Endothelial cell of umbilical vein (primary cell): ENCODE measurements around the gene LAMC3. TPM values are rescaled to one million over a fixed set of nuclear protein-coding genes. Genes with fewer than 3 reads are reported as not detected.

Source experiments
- BruUV-seq: library from RNA; stranded (reverse); fragments of 400-500 nt; replicated peaks from 2 replicates; lab custom pipeline; 2021; lab: Mats Ljungman, UMichigan
- CTCF ChIA-PET: fragments of 300-600, 350-600 bp; sonication (Branson Sonifier 250); formaldehyde crosslinking; loops from one replicate; lab custom pipeline; 2021; ENCODE audit warnings: antibody characterized with exemption, inconsistent platforms; lab: Charles Lee
- POLR2A ChIA-PET: fragments of 300-600, 350-600 bp; sonication (Branson Sonifier 250); formaldehyde crosslinking; loops from one replicate; lab custom pipeline; 2021; ENCODE audit warnings: antibody characterized with exemption, inconsistent platforms; lab: Charles Lee
- DNase-seq: peaks from one replicate; pipeline ENCODE4 v3.0.0-alpha.2; 2011; ENCODE audit warnings: low read depth, low spot score
- FAIRE-seq: peaks from 2 replicates; lab custom pipeline; 2011; peaks lifted over from hg19 to GRCh38; lab: Jason Lieb, UNC
- H2AFZ ChIP-seq: 2 replicates; pipeline ENCODE4 v1.6.0; 2012; ENCODE audit warnings: low read depth, low read length, control low read depth, inconsistent platforms
- H3K27ac ChIP-seq: 2 replicates; pipeline ENCODE4 v1.5.1; 2011; ENCODE audit warnings: low read depth, mild to moderate bottlenecking, control low read depth, low read length, moderate library complexity; ENCODE audit not compliant: insufficient read depth
- H3K27me3 ChIP-seq, 2 experiments: 2 replicates each; pipeline versions ENCODE4 v1.6.0 to v1.6.1; 2011; ENCODE audit warnings: low read length in 2 of 2, mixed read lengths in 1 of 2; ENCODE audit not compliant: control insufficient read depth in 2 of 2, insufficient read depth in 2 of 2
- H3K36me3 ChIP-seq, 2 experiments: 2 replicates in 1 of 2; 3 replicates in 1 of 2; pipeline ENCODE4 v1.5.1; 2011; ENCODE audit warnings: low read length in 2 of 2, mild to moderate bottlenecking in 1 of 2, moderate library complexity in 1 of 2; ENCODE audit not compliant: control insufficient read depth in 2 of 2, insufficient read depth in 2 of 2; ENCODE audit errors: extremely low read depth in 1 of 2
- H3K4me1 ChIP-seq: 3 replicates; pipeline ENCODE4 v1.5.1; 2011; ENCODE audit warnings: mild to moderate bottlenecking, low read length; ENCODE audit not compliant: control insufficient read depth, insufficient read depth; ENCODE audit errors: extremely low read depth
- H3K4me2 ChIP-seq: 2 replicates; pipeline ENCODE4 v1.6.1; 2011; ENCODE audit warnings: low read length, control low read depth, mixed read lengths; ENCODE audit not compliant: insufficient read depth
- H3K4me3 ChIP-seq, 3 experiments: fragments of 200-600 bp in 1 of 3; sonication (generic), shearing (Covaris generic) in 1 of 3; replicated peaks in 1 of 3; 2 replicates each; pipeline ENCODE4 v1.5.1; 2011 to 2016; ENCODE audit warnings: control low read depth in 3 of 3, low read length in 3 of 3, mild to moderate bottlenecking in 2 of 3, inconsistent platforms in 1 of 3, low read depth in 1 of 3, moderate library complexity in 1 of 3; ENCODE audit not compliant: insufficient read depth in 1 of 3
- H3K79me2 ChIP-seq: 2 replicates; pipeline ENCODE4 v1.6.0; 2012; ENCODE audit warnings: low read length, inconsistent platforms; ENCODE audit not compliant: control insufficient read depth, insufficient read depth
- H3K9ac ChIP-seq: replicated peaks from 2 replicates; pipeline ENCODE3; 2011; ENCODE audit warnings: low read length, control low read depth; ENCODE audit not compliant: insufficient read depth; ENCODE audit errors: extremely low read depth
- H3K9me1 ChIP-seq: replicated peaks from 3 replicates; pipeline ENCODE4 v1.6.0; 2011; ENCODE audit warnings: mild to moderate bottlenecking, low read length; ENCODE audit not compliant: control insufficient read depth, insufficient read depth; ENCODE audit errors: extremely low read depth
- H3K9me3 ChIP-seq: replicated peaks from 2 replicates; pipeline ENCODE4 v1.5.1; 2012; ENCODE audit warnings: low read length, inconsistent platforms; ENCODE audit not compliant: control insufficient read depth, insufficient read depth
- H4K20me1 ChIP-seq: replicated peaks from 2 replicates; pipeline ENCODE3; 2011; ENCODE audit warnings: mild to moderate bottlenecking, low read length; ENCODE audit not compliant: control insufficient read depth, insufficient read depth; ENCODE audit errors: extremely low read depth
- EZH2 ChIP-seq: IDR thresholded peaks from 2 replicates; pipeline ENCODE4 v1.6.1; 2012; ENCODE audit warnings: borderline replicate concordance, low read depth, mild to moderate bottlenecking, moderate library complexity, low read length, inconsistent platforms; ENCODE audit not compliant: severe bottlenecking
- FOS ChIP-seq: IDR thresholded peaks from 2 replicates; pipeline ENCODE4 v1.6.1; 2011; ENCODE audit warnings: mild to moderate bottlenecking, low read length, moderate library complexity, borderline replicate concordance; ENCODE audit not compliant: insufficient read depth
- GATA2 ChIP-seq: IDR thresholded peaks from 2 replicates; pipeline ENCODE4 v1.7.0; 2011; ENCODE audit warnings: low read depth, mild to moderate bottlenecking, moderate library complexity, mixed read lengths, low read length; ENCODE audit not compliant: insufficient read length, insufficient read depth
- JUN ChIP-seq: IDR thresholded peaks from 2 replicates; pipeline ENCODE4 v1.6.1; 2011; ENCODE audit warnings: borderline replicate concordance, low read depth; ENCODE audit not compliant: insufficient read length, insufficient read depth
- MAX ChIP-seq: IDR thresholded peaks from 2 replicates; pipeline ENCODE4 v1.6.1; 2011; ENCODE audit not compliant: insufficient read depth, insufficient read length
- MYC ChIP-seq: IDR thresholded peaks from one replicate; pipeline ENCODE4 v1.6.1; 2011; ENCODE audit warnings: mild to moderate bottlenecking, low read depth, low read length
- POLR2A ChIP-seq: IDR thresholded peaks from 2 replicates; pipeline ENCODE4 v1.6.1; 2012; ENCODE audit warnings: low read depth, mild to moderate bottlenecking, control low read depth, low read length
- POLR2AphosphoS5 ChIP-seq: IDR thresholded peaks from 2 replicates; pipeline ENCODE4 v1.6.1; 2012; ENCODE audit warnings: low read depth, mild to moderate bottlenecking, control low read depth, low read length, moderate library complexity; ENCODE audit not compliant: insufficient read depth
- dilution Hi-C: fragments of 300-500 bp; cut with MboI; formaldehyde crosslinking; loops from one replicate; pipeline ENCODE4 v1.15.0; 2019; ENCODE audit warnings: low sequenced_read_pairs; ENCODE audit not compliant: extremely low pct_ligation_motif_present
- intact Hi-C: fragments of 100-400 bp; cut with micrococcal nuclease; formaldehyde crosslinking; loops from one replicate; pipeline ENCODE4 v1.10.0; 2022
- polyA plus RNA-seq, 4 experiments: library from polyadenylated mRNA; depleted of rRNA in 3 of 4; stranded (reverse) in 3 of 4; unstranded in 1 of 4; fragments of >200 nt; gene quantifications; 2 replicates each; pipeline versions ENCODE4 v1.2.1 to v1.2.3, GENCODE V29; 2011 to 2012; ENCODE audit warnings: missing spikeins in 1 of 4
- total RNA-seq: library from RNA; stranded (reverse); gene quantifications from 2 replicates; pipeline ENCODE4 v1.2.3, GENCODE V29; 2021

The LAMC3 gene
- total and polyA plus RNA-seq, 2 donors (not counting 3 experiments of a cell fraction or from before 2014, with no cell fraction given), result 0.18 to 0.38 TPM

GRCh38 chr9:131080589-131080988 is 71.6 kb downstream of the LAMC3 start:
- no peaks in the 10 kb centered on the region for H3K36me3 ChIP-seq
- DNase-seq (no peak), FAIRE-seq (no peak)
- no peak overlapping the region for H3K4me3 ChIP-seq
- ChIA-PET CTCF (no interaction called here), POLR2A (no interaction called here)
- peaks cover 0 to 3% of the 10 kb centered on the region in 2 experiments for H3K27me3 ChIP-seq
- intact Hi-C loops (no loop called here), dilution Hi-C loops (no loop called here)
- H3K79me2 ChIP-seq, result no peaks in the 10 kb centered on the region
- no peaks in the 10 kb centered on the region for H4K20me1 ChIP-seq
- BruUV-seq, result no TSS peak
- no peak overlapping the region for H3K9ac ChIP-seq
- H3K9me1 ChIP-seq, result no peaks in the 10 kb centered on the region
- H3K4me1 ChIP-seq, result no peaks in the 10 kb centered on the region
- TF ChIP-seq JUN (no peak), FOS (no peak), MAX (no peak)
- no peak overlapping the region for H3K27ac ChIP-seq
- no peak overlapping the region for H3K4me2 ChIP-seq
- no peak overlapping the region for H2AFZ ChIP-seq
- no peaks in the 10 kb centered on the region for H3K9me3 ChIP-seq

GRCh38 chr9:131081868-131082267 is 72.9 kb downstream of the LAMC3 start:
- DNase-seq (no peak), FAIRE-seq (no peak)
- Histone ChIP-seq H3K4me3 (no peak overlapping the region), H3K9me3 (no peaks in the 10 kb centered on the region), H2AFZ (no peak overlapping the region), H3K9me1 (no peaks in the 10 kb centered on the region), H3K36me3 (no peaks in the 10 kb centered on the region), H3K27ac (no peak overlapping the region), H3K27me3 (peaks cover 0 to 3% of the 10 kb centered on the region in 2 experiments), H3K9ac (no peak overlapping the region), H3K4me2 (no peak overlapping the region), H4K20me1 (no peaks in the 10 kb centered on the region), H3K79me2 (no peaks in the 10 kb centered on the region), H3K4me1 (no peaks in the 10 kb centered on the region)
- intact Hi-C loops (no loop called here), dilution Hi-C loops (no loop called here)
- no TSS peak for BruUV-seq
- CTCF ChIA-PET, result no interaction called here
- TF ChIP-seq MYC, result no peak
- TF ChIP-seq JUN, result no peak
- no peak for TF ChIP-seq EZH2
- TF ChIP-seq MAX, result no peak
- TF ChIP-seq POLR2A, result no peak
- TF ChIP-seq GATA2, result no peak
- no peak for TF ChIP-seq POLR2AphosphoS5
- no peak for TF ChIP-seq FOS
- POLR2A ChIA-PET, result no interaction called here
